HCT116 (cell line): ENCODE measurements around the gene RPS10.

Experiments used
- CTCF ChIP-seq, 3 experiments: fragments of 200-600 bp in 1 of 3; sonication (generic) in 1 of 3; IDR thresholded peaks in 2 of 3; conservative IDR thresholded peaks in 1 of 3; 2 replicates each; pipeline ENCODE4 v1.5.1; 2012 to 2017; ENCODE audit warnings: low read depth in 2 of 3, low read length in 2 of 3, antibody characterized with exemption in 1 of 3, borderline replicate concordance in 1 of 3, control low read depth in 1 of 3, mild to moderate bottlenecking in 1 of 3, mixed read lengths in 1 of 3, mixed run types in 1 of 3, moderate library complexity in 1 of 3; ENCODE audit not compliant: insufficient read depth in 1 of 3
- SP1 ChIP-seq: IDR thresholded peaks from 2 replicates; pipeline ENCODE4 v1.6.1; 2012; ENCODE audit warnings: low read depth

- TF ChIP-seq CTCF (IDR thresholded peaks at IDR 0.05 in 2 of 3, conservative IDR thresholded peaks at IDR 0.05 in 1 of 3; ENCODE audit: borderline replicate concordance in 1 of 3, insufficient read depth in 1 of 3, low read depth in 2 of 3, low read length in 2 of 3) (no peak), SP1 (no peak)
These were observed 11.2 kb upstream of the RPS10 start for GRCh38 chr6:34436803-34437643.
